WERI-Rb-1 (cell line): ENCODE data around the gene NPR3.
A peak's percentile ranks its signal among the peaks of the same experiment; 100 is the strongest.
"Not testable (repeated sequence)": the region's sequence is repeated elsewhere in the genome, so short reads cannot be mapped to it uniquely, and the experiment has no call there.

ENCODE experiments used
- DNase-seq: peaks from one replicate; pipeline ENCODE4 v3.0.0-alpha.2; 2020
- H3K27ac ChIP-seq: fragments of 250-450 bp; sonication (Bioruptor Pico); 2 replicates; pipeline ENCODE4 v1.5.1; 2020; ENCODE audit warnings: mild to moderate bottlenecking, moderate library complexity
- H3K27me3 ChIP-seq: fragments of 250-450 bp; sonication (Bioruptor Pico); 2 replicates; pipeline ENCODE4 v1.5.1; 2021; ENCODE audit warnings: mild to moderate bottlenecking, low read depth, moderate library complexity; ENCODE audit not compliant: insufficient read depth, severe bottlenecking
- H3K36me3 ChIP-seq: fragments of 250-450 bp; sonication (Bioruptor Pico); 2 replicates; pipeline ENCODE4 v1.5.1; 2020; ENCODE audit warnings: mild to moderate bottlenecking, moderate library complexity
- H3K4me3 ChIP-seq: 2 replicates; pipeline ENCODE4 v1.5.1; 2011; ENCODE audit warnings: low read depth, mild to moderate bottlenecking, control low read depth, low read length
- H3K9me3 ChIP-seq: fragments of 250-450 bp; sonication (Bioruptor Pico); 2 replicates; pipeline ENCODE4 v1.5.1; 2021; ENCODE audit warnings: mild to moderate bottlenecking, moderate library complexity; ENCODE audit not compliant: severe bottlenecking
- TF ChIP-seq, protein P1 (sequence below): IDR thresholded peaks from 2 replicates; pipeline ENCODE4 v1.5.1; 2011; ENCODE audit warnings: low read depth, mild to moderate bottlenecking, control low read depth, inconsistent platforms, low read length

The NPR3 gene

GRCh38 chr5:32786311-32786710 is 75.2 kb downstream of the NPR3 start:
- H3K27ac ChIP-seq: no peak overlapping the region

DNA sequence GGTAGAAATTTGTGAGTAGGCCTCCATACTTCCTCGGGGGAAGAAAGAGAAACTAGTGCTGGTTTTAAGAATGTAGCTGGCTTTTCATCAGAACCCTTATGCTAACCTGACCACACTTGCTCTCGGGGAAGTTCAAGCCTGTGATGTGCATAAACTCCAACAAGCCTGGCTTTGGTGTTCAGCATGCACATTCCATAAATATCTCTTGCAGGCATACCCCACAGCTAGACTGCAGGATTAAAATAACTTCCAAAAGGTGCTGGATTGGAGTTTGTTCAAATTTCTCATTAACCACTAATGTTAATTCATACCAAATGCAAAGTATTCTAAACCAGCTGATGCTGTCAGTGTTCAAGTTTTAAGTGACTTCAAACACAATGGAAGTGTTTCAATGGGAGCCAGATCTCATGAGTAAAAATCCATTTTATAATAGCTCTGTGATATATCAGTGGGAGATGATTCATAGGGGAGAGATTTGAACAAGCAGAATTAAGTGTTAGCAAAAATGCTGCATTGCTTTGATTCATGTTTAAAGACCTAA is 79.4 kb downstream of the NPR3 start:
- H3K27ac ChIP-seq: no peak overlapping the region
- no peaks in the 10 kb centered on the region for H3K36me3 ChIP-seq
- no peak overlapping the region for H3K4me3 ChIP-seq
- TF ChIP-seq, protein P1, sequence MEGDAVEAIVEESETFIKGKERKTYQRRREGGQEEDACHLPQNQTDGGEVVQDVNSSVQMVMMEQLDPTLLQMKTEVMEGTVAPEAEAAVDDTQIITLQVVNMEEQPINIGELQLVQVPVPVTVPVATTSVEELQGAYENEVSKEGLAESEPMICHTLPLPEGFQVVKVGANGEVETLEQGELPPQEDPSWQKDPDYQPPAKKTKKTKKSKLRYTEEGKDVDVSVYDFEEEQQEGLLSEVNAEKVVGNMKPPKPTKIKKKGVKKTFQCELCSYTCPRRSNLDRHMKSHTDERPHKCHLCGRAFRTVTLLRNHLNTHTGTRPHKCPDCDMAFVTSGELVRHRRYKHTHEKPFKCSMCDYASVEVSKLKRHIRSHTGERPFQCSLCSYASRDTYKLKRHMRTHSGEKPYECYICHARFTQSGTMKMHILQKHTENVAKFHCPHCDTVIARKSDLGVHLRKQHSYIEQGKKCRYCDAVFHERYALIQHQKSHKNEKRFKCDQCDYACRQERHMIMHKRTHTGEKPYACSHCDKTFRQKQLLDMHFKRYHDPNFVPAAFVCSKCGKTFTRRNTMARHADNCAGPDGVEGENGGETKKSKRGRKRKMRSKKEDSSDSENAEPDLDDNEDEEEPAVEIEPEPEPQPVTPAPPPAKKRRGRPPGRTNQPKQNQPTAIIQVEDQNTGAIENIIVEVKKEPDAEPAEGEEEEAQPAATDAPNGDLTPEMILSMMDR: no peak
- no peak for DNase-seq
- H3K9me3 ChIP-seq: no peaks in the 10 kb centered on the region
- H3K27me3 ChIP-seq: peaks cover 74% of the 10 kb centered on the region

More at GRCh38 chr5:32786311-32786710, 75.2 kb downstream of the NPR3 start:
- Histone ChIP-seq H3K4me3 (no peak overlapping the region), H3K9me3 (no peaks in the 10 kb centered on the region), H3K27me3 (peaks cover 80% of the 10 kb centered on the region), H3K36me3 (no peaks in the 10 kb centered on the region)
- no peak for DNase-seq
- TF ChIP-seq, protein P1: no peak

GRCh38 chr5:32791536-32792243 is 80.6 kb downstream of the NPR3 start:
- H3K27ac ChIP-seq: no peak overlapping the region
- DNase-seq: no peak
- TF ChIP-seq, protein P1: no peak
- H3K9me3 ChIP-seq: no peaks in the 10 kb centered on the region
- H3K36me3 ChIP-seq: no peaks in the 10 kb centered on the region
- H3K27me3 ChIP-seq: peaks cover 67% of the 10 kb centered on the region
- H3K4me3 ChIP-seq: no peak overlapping the region

GRCh38 chr5:32794086-32794485 is 83.0 kb downstream of the NPR3 start:
- no peak for DNase-seq
- H3K27me3 ChIP-seq: peaks cover 65% of the 10 kb centered on the region
- H3K27ac ChIP-seq: no peak overlapping the region
- H3K36me3 ChIP-seq: no peaks in the 10 kb centered on the region
- no peak overlapping the region for H3K4me3 ChIP-seq
- no peaks in the 10 kb centered on the region for H3K9me3 ChIP-seq
- TF ChIP-seq, protein P1: peak; percentile 25; the same call in 1 of the 2 replicates

DNA sequence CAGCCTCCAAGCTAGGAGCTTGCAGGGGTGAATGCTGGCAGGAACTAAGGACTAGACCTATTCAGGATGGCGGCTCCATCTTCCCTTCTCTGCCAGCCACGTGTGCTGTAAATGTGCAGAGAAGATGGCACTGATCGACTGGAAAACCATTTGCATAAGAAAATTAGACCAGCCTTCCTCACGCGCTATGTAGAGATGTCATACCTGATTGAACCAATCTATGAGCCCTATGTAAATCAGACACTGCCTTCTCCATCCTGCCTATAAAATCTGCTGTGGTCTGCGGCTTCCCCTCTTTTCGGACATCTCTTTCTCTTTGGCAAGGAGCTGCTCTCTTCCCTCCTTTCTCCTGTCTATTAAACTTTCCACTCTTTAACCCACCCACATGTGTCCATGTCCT is 91.6 kb downstream of the NPR3 start:
- no peaks in the 10 kb centered on the region for H3K9me3 ChIP-seq
- TF ChIP-seq, protein P1: no peak
- no peaks in the 10 kb centered on the region for H3K36me3 ChIP-seq
- no peak for DNase-seq
- no peak overlapping the region for H3K27ac ChIP-seq
- peaks cover 37% of the 10 kb centered on the region for H3K27me3 ChIP-seq
- no peak overlapping the region for H3K4me3 ChIP-seq

- peaks cover 36% of the 10 kb centered on the region for H3K27me3 ChIP-seq
- TF ChIP-seq, protein P1: no peak
- DNase-seq: no peak
These were observed 92.5 kb downstream of the NPR3 start for GRCh38 chr5:32803656-32804055.

DNA sequence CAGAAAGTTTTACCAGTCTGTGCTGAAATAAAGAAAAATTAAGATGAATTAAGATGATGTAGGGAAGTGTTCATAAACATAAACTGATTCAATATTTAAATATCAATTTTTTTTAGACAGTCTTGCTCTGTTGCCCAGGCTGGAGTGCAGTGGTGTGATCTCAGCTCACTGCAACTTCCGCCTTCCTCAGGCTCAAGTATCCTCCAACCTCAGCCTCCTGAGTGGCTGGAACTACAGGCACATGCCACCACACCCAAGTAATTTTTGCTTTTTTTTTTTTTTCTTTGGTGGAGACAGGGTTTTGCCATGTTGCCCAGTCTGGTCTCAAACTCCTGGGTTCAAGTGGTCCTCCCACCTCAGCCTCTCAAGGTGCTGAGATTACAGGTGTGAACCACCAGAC is 94.3 kb downstream of the NPR3 start:
- DNase-seq, H3K4me3 ChIP-seq, H3K27ac ChIP-seq, H3K9me3 ChIP-seq, H3K36me3 ChIP-seq: not testable (repeated sequence)
- H3K27me3 ChIP-seq: peaks cover 48% of the 10 kb centered on the region

More at GRCh38 chr5:32803656-32804055, 92.5 kb downstream of the NPR3 start:
- Histone ChIP-seq H3K27ac (no peak overlapping the region), H3K9me3 (no peaks in the 10 kb centered on the region), H3K4me3 (no peak overlapping the region), H3K36me3 (no peaks in the 10 kb centered on the region)
